Keratinocyte (primary cell): Measurements from ENCODE around the gene FCER1G. TPM values are rescaled to one million over a fixed set of nuclear protein-coding genes. Genes with fewer than 3 reads are reported as not detected.

ENCODE experiments used
- DNase-seq: peaks from one replicate; pipeline ENCODE4 v3.0.0-alpha.2; 2011; ENCODE audit warnings: low read depth, missing footprints, low spot score
- FAIRE-seq: peaks from 2 replicates; lab custom pipeline; 2011; peaks lifted over from hg19 to GRCh38; lab: Jason Lieb, UNC
- H2AFZ ChIP-seq: 2 replicates; pipeline ENCODE4 v1.6.0; 2012; ENCODE audit warnings: low read length, control low read depth, inconsistent platforms; ENCODE audit not compliant: control insufficient read depth
- H3K27ac ChIP-seq: 2 replicates; pipeline ENCODE4 v1.5.1; 2011; ENCODE audit warnings: low read length; ENCODE audit not compliant: control insufficient read depth, insufficient read depth
- H3K27me3 ChIP-seq: 3 replicates; pipeline ENCODE4 v1.6.0; 2011; ENCODE audit warnings: low read length; ENCODE audit not compliant: control insufficient read depth, insufficient read depth; ENCODE audit errors: extremely low read depth
- H3K36me3 ChIP-seq, 2 experiments: 2 replicates in 1 of 2; 3 replicates in 1 of 2; pipeline ENCODE4 v1.5.1; 2011; ENCODE audit warnings: low read length in 2 of 2, mild to moderate bottlenecking in 1 of 2; ENCODE audit not compliant: control insufficient read depth in 2 of 2, insufficient read depth in 2 of 2; ENCODE audit errors: extremely low read depth in 1 of 2
- H3K4me1 ChIP-seq: 3 replicates; pipeline ENCODE4 v1.5.1; 2011; ENCODE audit warnings: low read length; ENCODE audit not compliant: control insufficient read depth, insufficient read depth; ENCODE audit errors: extremely low read depth
- H3K4me2 ChIP-seq: 3 replicates; pipeline ENCODE4 v1.6.0; 2011; ENCODE audit warnings: low read depth, low read length; ENCODE audit not compliant: control insufficient read depth, insufficient read depth; ENCODE audit errors: extremely low read depth
- H3K4me3 ChIP-seq, 3 experiments: fragments of 200-600 bp in 1 of 3; sonication (generic) in 1 of 3; 2 replicates in 2 of 3; 3 replicates in 1 of 3; pipeline ENCODE4 v1.5.1; 2011 to 2016; ENCODE audit warnings: low read length in 3 of 3, mild to moderate bottlenecking in 3 of 3, control low read depth in 2 of 3, inconsistent platforms in 1 of 3, low read depth in 1 of 3, mixed read lengths in 1 of 3, mixed run types in 1 of 3, moderate library complexity in 1 of 3; ENCODE audit not compliant: control insufficient read depth in 2 of 3, insufficient read depth in 2 of 3; ENCODE audit errors: extremely low read depth in 1 of 3
- H3K79me2 ChIP-seq: 2 replicates; pipeline ENCODE4 v1.6.0; 2012; ENCODE audit warnings: low read length; ENCODE audit not compliant: control insufficient read depth, insufficient read depth
- H3K9ac ChIP-seq: 3 replicates; pipeline ENCODE4 v1.6.0; 2011; ENCODE audit warnings: low read length; ENCODE audit not compliant: control insufficient read depth, insufficient read depth; ENCODE audit errors: extremely low read depth
- H3K9me1 ChIP-seq: 3 replicates; pipeline ENCODE4 v1.6.0; 2011; ENCODE audit warnings: low read length; ENCODE audit not compliant: control insufficient read depth, insufficient read depth; ENCODE audit errors: extremely low read depth
- H3K9me3 ChIP-seq: 2 replicates; pipeline ENCODE4 v1.5.1; 2012; ENCODE audit warnings: low read depth, low read length; ENCODE audit not compliant: control insufficient read depth
- H4K20me1 ChIP-seq: 3 replicates; pipeline ENCODE4 v1.6.0; 2011; ENCODE audit warnings: low read length; ENCODE audit not compliant: control insufficient read depth, insufficient read depth; ENCODE audit errors: extremely low read depth
- CTCF ChIP-seq, 3 experiments: IDR thresholded peaks in 1 of 3; conservative IDR thresholded peaks in 1 of 3; optimal IDR thresholded peaks in 1 of 3; 2 replicates in 2 of 3; 3 replicates in 1 of 3; pipeline versions ENCODE3 to v1.5.1; 2011; ENCODE audit warnings: low read length in 3 of 3, mild to moderate bottlenecking in 3 of 3, moderate library complexity in 2 of 3, control low read depth in 1 of 3, inconsistent platforms in 1 of 3; ENCODE audit not compliant: insufficient read depth in 2 of 3; ENCODE audit errors: extremely low read depth in 1 of 3
- EZH2 ChIP-seq: IDR thresholded peaks from one replicate; pipeline ENCODE4 v1.6.1; 2012; ENCODE audit warnings: inconsistent platforms, mild to moderate bottlenecking, low read length, moderate library complexity
- dilution Hi-C: fragments of 300-500 bp; cut with MboI; formaldehyde crosslinking; loops from one replicate; pipeline ENCODE4 v1.7.0; 2020; ENCODE audit warnings: low sequenced_read_pairs; ENCODE audit not compliant: extremely low pct_ligation_motif_present
- polyA plus RNA-seq, 5 experiments: library from polyadenylated mRNA; depleted of rRNA in 3 of 5; stranded (reverse) in 3 of 5; stranded (forward) in 1 of 5; unstranded in 1 of 5; fragments of >200 nt; gene quantifications; 1 replicate in 1 of 5; 2 replicates in 3 of 5; 3 replicates in 1 of 5; pipeline versions ENCODE4 v1.2.1 to v1.2.3, GENCODE V29; 2011 to 2012; ENCODE audit warnings: missing spikeins in 2 of 5, low read depth in 1 of 5, low replicate concordance in 1 of 5

Gene FCER1G
- polyA plus RNA-seq, 1 donor (not counting 4 experiments of a cell fraction or from before 2014, with no cell fraction given): 1.2 TPM

- no peaks in the 10 kb centered on the region for H4K20me1 ChIP-seq
- FAIRE-seq (no peak), DNase-seq (no peak)
- H3K79me2 ChIP-seq: no peaks in the 10 kb centered on the region
- H3K27ac ChIP-seq: no peak overlapping the region
- no peaks in the 10 kb centered on the region for H3K36me3 ChIP-seq
- H3K9me3 ChIP-seq: no peaks in the 10 kb centered on the region
- no peaks in the 10 kb centered on the region for H3K9me1 ChIP-seq
- H2AFZ ChIP-seq: no peak overlapping the region
- peaks cover 13% of the 10 kb centered on the region for H3K4me1 ChIP-seq
- no peak overlapping the region for H3K4me2 ChIP-seq
- H3K4me3 ChIP-seq: no peak overlapping the region
- no peak overlapping the region for H3K9ac ChIP-seq
- TF ChIP-seq CTCF (optimal IDR thresholded peaks at IDR 0.05 in 1 of 3, IDR thresholded peaks at IDR 0.05 in 1 of 3, conservative IDR thresholded peaks at IDR 0.05 in 1 of 3; ENCODE audit: extremely low read depth in 1 of 3, insufficient read depth in 2 of 3, low read length in 3 of 3): no peak
- TF ChIP-seq EZH2: no peak
- dilution Hi-C loops: no loop called here
- no peaks in the 10 kb centered on the region for H3K27me3 ChIP-seq
Observed at GRCh38 chr1:161185732-161186311, 29.3 kb upstream of the FCER1G start.

- Histone ChIP-seq H2AFZ (no peak overlapping the region), H3K9me3 (no peaks in the 10 kb centered on the region), H3K4me3 (no peak overlapping the region), H4K20me1 (no peaks in the 10 kb centered on the region), H3K36me3 (no peaks in the 10 kb centered on the region), H3K9ac (no peak overlapping the region), H3K27ac (no peak overlapping the region), H3K4me1 (peaks cover 6% of the 10 kb centered on the region), H3K27me3 (no peaks in the 10 kb centered on the region), H3K4me2 (no peak overlapping the region), H3K79me2 (no peaks in the 10 kb centered on the region), H3K9me1 (no peaks in the 10 kb centered on the region)
- FAIRE-seq (no peak), DNase-seq (no peak)
- dilution Hi-C loops: no loop called here
- TF ChIP-seq CTCF (optimal IDR thresholded peaks at IDR 0.05 in 1 of 3, IDR thresholded peaks at IDR 0.05 in 1 of 3, conservative IDR thresholded peaks at IDR 0.05 in 1 of 3; ENCODE audit: extremely low read depth in 1 of 3, insufficient read depth in 2 of 3, low read length in 3 of 3): no peak
- TF ChIP-seq EZH2: no peak
Observed at GRCh38 chr1:161187311-161187710, 27.8 kb upstream of the FCER1G start.
